ENCODE measurements around the gene RBBP4.

The RBBP4 gene

DNA sequence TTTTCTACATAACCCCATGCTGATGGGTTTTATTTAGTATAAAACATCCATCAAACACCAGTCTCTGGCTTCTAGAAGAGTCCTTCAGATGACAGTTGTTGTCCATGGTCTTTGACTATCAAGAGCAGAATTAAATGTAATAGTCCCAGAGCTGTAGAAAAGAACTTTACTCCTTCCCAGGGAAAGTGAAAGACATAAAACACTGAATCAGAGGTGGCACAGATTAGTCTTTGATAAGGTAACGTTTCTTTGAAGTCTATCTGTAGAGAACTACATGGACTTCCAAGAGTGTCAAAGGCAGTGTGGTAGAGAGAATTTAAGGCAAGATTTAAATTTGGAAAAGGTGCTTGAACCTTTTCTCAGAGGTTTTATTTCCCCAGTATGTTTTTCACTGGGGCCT lies 29.6 kb downstream of the RBBP4 start:
- H4K20me1 ChIP-seq (ENCODE audit: insufficient read depth, low read length): no peaks in the 10 kb centered on the region
- H3K36me3 ChIP-seq (replicated peaks; ENCODE audit: insufficient read depth, low read length): peaks cover 18% of the 10 kb centered on the region
- H3K27me3 ChIP-seq (replicated peaks; ENCODE audit: insufficient read depth, low read length): no peaks in the 10 kb centered on the region

GRCh38 chr1:32681509-32681908 lies 30.5 kb downstream of the RBBP4 start:
- H3K4me2 ChIP-seq (ENCODE audit: low read depth, low read length): no peak overlapping the region
- no peak overlapping the region for H3K27ac ChIP-seq (ENCODE audit: low read length)
- H3F3A ChIP-seq (ENCODE audit: insufficient read depth, low read length): peaks cover 4% of the 10 kb centered on the region; the same call in 1 of the 2 replicates
- TF ChIP-seq CTCF (IDR thresholded peaks at IDR 0.05; ENCODE audit: low read length) (no peak), EZH2 (optimal IDR thresholded peaks at IDR 0.05; ENCODE audit: low read depth, low read length) (no peak), EZH2phosphoT487 (IDR thresholded peaks at IDR 0.05; ENCODE audit: low read length) (no peak)
- no peak overlapping the region for H3K9ac ChIP-seq (ENCODE audit: low read length)
- no peaks in the 10 kb centered on the region for H4K20me1 ChIP-seq (ENCODE audit: insufficient read depth, low read length)
- H3K4me1 ChIP-seq (ENCODE audit: low read length): no peaks in the 10 kb centered on the region
- H3K79me2 ChIP-seq (ENCODE audit: low read length): no peaks in the 10 kb centered on the region
- H3K9me2 ChIP-seq (replicated peaks; ENCODE audit: insufficient read depth, low read length): no peaks in the 10 kb centered on the region
- no peak for DNase-seq
- H3K27me3 ChIP-seq (replicated peaks; ENCODE audit: insufficient read depth, low read length): no peaks in the 10 kb centered on the region
- no peak overlapping the region for H3K4me3 ChIP-seq (ENCODE audit: low read length)
- H2AFZ ChIP-seq (ENCODE audit: low read length): no peak overlapping the region
- H3K9me3 ChIP-seq (replicated peaks; ENCODE audit: insufficient read depth, low read length): no peaks in the 10 kb centered on the region
- peaks cover 24% of the 10 kb centered on the region for H3K36me3 ChIP-seq (replicated peaks; ENCODE audit: insufficient read depth, low read length)

More for the DNA sequence above, 29.6 kb downstream of the RBBP4 start:
- Histone ChIP-seq H3K4me2 (ENCODE audit: low read depth, low read length) (no peak overlapping the region), H2AFZ (ENCODE audit: low read length) (no peak overlapping the region), H3K27ac (ENCODE audit: low read length) (no peak overlapping the region), H3K9me2 (replicated peaks; ENCODE audit: insufficient read depth, low read length) (no peaks in the 10 kb centered on the region), H3F3A (ENCODE audit: insufficient read depth, low read length) (no peaks in the 10 kb centered on the region), H3K4me1 (ENCODE audit: low read length) (no peaks in the 10 kb centered on the region), H3K9me3 (replicated peaks; ENCODE audit: insufficient read depth, low read length) (no peaks in the 10 kb centered on the region), H3K9ac (ENCODE audit: low read length) (no peak overlapping the region), H3K79me2 (ENCODE audit: low read length) (peaks cover 4% of the 10 kb centered on the region; the same call in 1 of the 2 replicates), H3K4me3 (ENCODE audit: low read length) (no peak overlapping the region)
- no peak for DNase-seq
- TF ChIP-seq CTCF (IDR thresholded peaks at IDR 0.05; ENCODE audit: low read length) (no peak), EZH2 (optimal IDR thresholded peaks at IDR 0.05; ENCODE audit: low read depth, low read length) (no peak), EZH2phosphoT487 (IDR thresholded peaks at IDR 0.05; ENCODE audit: low read length) (no peak)

GRCh38 chr1:32681999-32682398 lies 31.0 kb downstream of the RBBP4 start:
- Histone ChIP-seq H2AFZ (ENCODE audit: low read length) (no peak overlapping the region), H3K79me2 (ENCODE audit: low read length) (no peaks in the 10 kb centered on the region), H3K36me3 (replicated peaks; ENCODE audit: insufficient read depth, low read length) (peaks cover 23% of the 10 kb centered on the region), H3F3A (ENCODE audit: insufficient read depth, low read length) (peaks cover 5% of the 10 kb centered on the region; the same call in 1 of the 2 replicates), H3K9me2 (replicated peaks; ENCODE audit: insufficient read depth, low read length) (no peaks in the 10 kb centered on the region), H4K20me1 (ENCODE audit: insufficient read depth, low read length) (no peaks in the 10 kb centered on the region), H3K9me3 (replicated peaks; ENCODE audit: insufficient read depth, low read length) (no peaks in the 10 kb centered on the region), H3K27me3 (replicated peaks; ENCODE audit: insufficient read depth, low read length) (no peaks in the 10 kb centered on the region), H3K4me1 (ENCODE audit: low read length) (no peaks in the 10 kb centered on the region), H3K27ac (ENCODE audit: low read length) (no peak overlapping the region), H3K9ac (ENCODE audit: low read length) (no peak overlapping the region), H3K4me2 (ENCODE audit: low read depth, low read length) (no peak overlapping the region), H3K4me3 (ENCODE audit: low read length) (no peak overlapping the region)
- DNase-seq: no peak
- TF ChIP-seq CTCF (IDR thresholded peaks at IDR 0.05; ENCODE audit: low read length) (no peak), EZH2 (optimal IDR thresholded peaks at IDR 0.05; ENCODE audit: low read depth, low read length) (no peak)
